Prostate gland (tissue), 2 donors: ENCODE measurements around the gene TRIM15.

Source experiments
- CTCF ChIP-seq, 4 experiments: fragments of 200-600 bp in 2 of 4; fragments of 450-650 bp in 2 of 4; sonication (generic) in 2 of 4; IDR thresholded peaks; 1 replicate in 3 of 4; 2 replicates in 1 of 4; pipeline ENCODE4 v1.5.1; 2016 to 2019; ENCODE audit warnings: antibody characterized with exemption in 4 of 4, mild to moderate bottlenecking in 2 of 4, moderate library complexity in 2 of 4
- POLR2A ChIP-seq: fragments of 450-650 bp; IDR thresholded peaks from one replicate; pipeline ENCODE4 v1.6.1; 2016; ENCODE audit warnings: antibody characterized with exemption, mild to moderate bottlenecking

GRCh38 chr6:30194797-30195690 is 31.7 kb downstream of the TRIM15 start:
- TF ChIP-seq POLR2A (no peak), CTCF (IDR thresholded peaks at IDR 0.05) (no peak)
